ENCODE results near the gene SEMA4C. TPM values are rescaled to one million over a fixed set of nuclear protein-coding genes. Genes with fewer than 3 reads are reported as not detected.

The SEMA4C gene
- total RNA-seq, 1 experiment from 2014 or later, result 40.2 TPM

- H3K4me1 ChIP-seq (ENCODE audit: control insufficient read depth, insufficient read depth, low read length), result peaks cover 52% of the 10 kb centered on the region
- no peak for ATAC-seq
- no peaks in the 10 kb centered on the region for H3K27me3 ChIP-seq (ENCODE audit: control insufficient read depth, insufficient read depth, low read length)
- H3K36me3 ChIP-seq (ENCODE audit: control insufficient read depth, insufficient read depth, low read length), result no peaks in the 10 kb centered on the region; the same call in 1 of the 2 replicates
- ChIA-PET CTCF (no interaction called here), POLR2A (interaction anchor here (0.5 kb wide), 1 partner anchor 16 kb away, joined by 5 read pairs; no protein-coding TSS in a partner anchor)
- H3K9me3 ChIP-seq (ENCODE audit: control insufficient read depth, insufficient read depth, low read depth, low read length), result no peaks in the 10 kb centered on the region
- no peak overlapping the region for H3K27ac ChIP-seq (ENCODE audit: low read length)
- no peak for TF ChIP-seq SIN3A (IDR thresholded peaks at IDR 0.05; ENCODE audit: borderline replicate concordance, insufficient read depth, low read depth, low read length)
- no peak for TF ChIP-seq TCF7L2 (IDR thresholded peaks at IDR 0.05; ENCODE audit: low read depth, low read length)
- TF ChIP-seq, protein P1, sequence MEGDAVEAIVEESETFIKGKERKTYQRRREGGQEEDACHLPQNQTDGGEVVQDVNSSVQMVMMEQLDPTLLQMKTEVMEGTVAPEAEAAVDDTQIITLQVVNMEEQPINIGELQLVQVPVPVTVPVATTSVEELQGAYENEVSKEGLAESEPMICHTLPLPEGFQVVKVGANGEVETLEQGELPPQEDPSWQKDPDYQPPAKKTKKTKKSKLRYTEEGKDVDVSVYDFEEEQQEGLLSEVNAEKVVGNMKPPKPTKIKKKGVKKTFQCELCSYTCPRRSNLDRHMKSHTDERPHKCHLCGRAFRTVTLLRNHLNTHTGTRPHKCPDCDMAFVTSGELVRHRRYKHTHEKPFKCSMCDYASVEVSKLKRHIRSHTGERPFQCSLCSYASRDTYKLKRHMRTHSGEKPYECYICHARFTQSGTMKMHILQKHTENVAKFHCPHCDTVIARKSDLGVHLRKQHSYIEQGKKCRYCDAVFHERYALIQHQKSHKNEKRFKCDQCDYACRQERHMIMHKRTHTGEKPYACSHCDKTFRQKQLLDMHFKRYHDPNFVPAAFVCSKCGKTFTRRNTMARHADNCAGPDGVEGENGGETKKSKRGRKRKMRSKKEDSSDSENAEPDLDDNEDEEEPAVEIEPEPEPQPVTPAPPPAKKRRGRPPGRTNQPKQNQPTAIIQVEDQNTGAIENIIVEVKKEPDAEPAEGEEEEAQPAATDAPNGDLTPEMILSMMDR (IDR thresholded peaks at IDR 0.05), result no peak
- TF ChIP-seq REST (IDR thresholded peaks at IDR 0.05; ENCODE audit: insufficient read depth in 1 of 2, low read depth in 2 of 2, low read length in 1 of 2), result no peak
- no peak for TF ChIP-seq POLR2AphosphoS5 (IDR thresholded peaks at IDR 0.05; ENCODE audit: low read depth, low read length)
- intact Hi-C loops (cut with micrococcal nuclease; ENCODE audit: unreplicated experiment) (no loop called here), in situ Hi-C loops (cut with HindIII; ENCODE audit: low pct_unique_long_range_greater_than_20kb, low sequenced_read_pairs) (no loop called here)
- no peak for DNase-seq (ENCODE audit: low read depth, low spot score)
- BruUV-seq (replicated peaks), result no TSS peak
- H3K4me3 ChIP-seq (ENCODE audit: low read depth in 2 of 2, low read length in 2 of 2), result no peak overlapping the region
Observed at GRCh38 chr2:96819876-96820511, 49.9 kb downstream of the SEMA4C start.

GRCh38 chr2:96819128-96819875 is 50.6 kb downstream of the SEMA4C start:
- intact Hi-C loops (cut with micrococcal nuclease; ENCODE audit: unreplicated experiment) (no loop called here), in situ Hi-C loops (cut with HindIII; ENCODE audit: low pct_unique_long_range_greater_than_20kb, low sequenced_read_pairs) (no loop called here)
- Histone ChIP-seq H3K27me3 (ENCODE audit: control insufficient read depth, insufficient read depth, low read length) (no peaks in the 10 kb centered on the region), H3K4me1 (ENCODE audit: control insufficient read depth, insufficient read depth, low read length) (peaks cover 49% of the 10 kb centered on the region), H3K27ac (ENCODE audit: low read length) (no peak overlapping the region), H3K4me3 (ENCODE audit: low read depth in 2 of 2, low read length in 2 of 2) (no peak overlapping the region), H3K36me3 (ENCODE audit: control insufficient read depth, insufficient read depth, low read length) (no peaks in the 10 kb centered on the region; the same call in 1 of the 2 replicates), H3K9me3 (ENCODE audit: control insufficient read depth, insufficient read depth, low read depth, low read length) (no peaks in the 10 kb centered on the region)
- ATAC-seq (no peak), DNase-seq (ENCODE audit: low read depth, low spot score) (no peak)
- CTCF ChIA-PET, result no interaction called here
- TF ChIP-seq, protein P1 (IDR thresholded peaks at IDR 0.05), result no peak
- no peak for TF ChIP-seq TCF7L2 (IDR thresholded peaks at IDR 0.05; ENCODE audit: low read depth, low read length)
- TF ChIP-seq POLR2AphosphoS5 (IDR thresholded peaks at IDR 0.05; ENCODE audit: low read depth, low read length), result no peak
- no peak for TF ChIP-seq REST (IDR thresholded peaks at IDR 0.05; ENCODE audit: insufficient read depth in 1 of 2, low read depth in 2 of 2, low read length in 1 of 2)
- no peak for TF ChIP-seq SIN3A (IDR thresholded peaks at IDR 0.05; ENCODE audit: borderline replicate concordance, insufficient read depth, low read depth, low read length)
- POLR2A ChIA-PET, result interaction anchor here (0.5 kb wide), 1 partner anchor 17 kb away, joined by 5 read pairs; no protein-coding TSS in a partner anchor
- no TSS peak for BruUV-seq (replicated peaks)
